ENCODE measurements around the gene GINS2. TPM values are rescaled to one million over a fixed set of nuclear protein-coding genes. Genes with fewer than 3 reads are reported as not detected.

GINS2 gene
- total RNA-seq, 1 donor, result 5.4 TPM

GRCh38 chr16:85716680-85717038 lies 27.9 kb upstream of the GINS2 start:
- DNase-seq (ENCODE audit: low read depth in 2 of 3, low spot score in 2 of 3), result no peak

GRCh38 chr16:85716022-85716679 lies 27.4 kb upstream of the GINS2 start:
- DNase-seq (ENCODE audit: low read depth in 2 of 3, low spot score in 2 of 3), result no peak

- DNase-seq (ENCODE audit: low read depth in 2 of 3, low spot score in 2 of 3), result peak in 2 of 3 donors; percentile 33 to 56
Observed at GRCh38 chr16:85715169-85716021, 26.6 kb upstream of the GINS2 start.

- DNase-seq (ENCODE audit: low read depth in 2 of 3, low spot score in 2 of 3), result no peak
Observed at GRCh38 chr16:85712801-85713200, 24.0 kb upstream of the GINS2 start.

- DNase-seq (ENCODE audit: low read depth in 2 of 3, low spot score in 2 of 3), result no peak
Observed at GRCh38 chr16:85711982-85712587, 23.3 kb upstream of the GINS2 start.

- DNase-seq (ENCODE audit: low read depth in 2 of 3, low spot score in 2 of 3), result no peak
Observed at GRCh38 chr16:85710732-85711131, 22.0 kb upstream of the GINS2 start.

GRCh38 chr16:85709766-85710585 lies 21.2 kb upstream of the GINS2 start:
- DNase-seq (ENCODE audit: low read depth in 2 of 3, low spot score in 2 of 3), result no peak

GRCh38 chr16:85708338-85708737 lies 19.6 kb upstream of the GINS2 start:
- no peak for DNase-seq (ENCODE audit: low read depth in 2 of 3, low spot score in 2 of 3)

- no peak for DNase-seq (ENCODE audit: low read depth in 2 of 3, low spot score in 2 of 3)
Observed at GRCh38 chr16:85707528-85708095, 18.9 kb upstream of the GINS2 start.

- no peak for DNase-seq (ENCODE audit: low read depth in 2 of 3, low spot score in 2 of 3)
Observed at GRCh38 chr16:85706449-85707034, 17.8 kb upstream of the GINS2 start.

GRCh38 chr16:85704900-85705846 lies 16.4 kb upstream of the GINS2 start:
- DNase-seq (ENCODE audit: low read depth in 2 of 3, low spot score in 2 of 3), result no peak

GRCh38 chr16:85704011-85704410 lies 15.3 kb upstream of the GINS2 start:
- no peak for DNase-seq (ENCODE audit: low read depth in 2 of 3, low spot score in 2 of 3)

- no peak for DNase-seq (ENCODE audit: low read depth in 2 of 3, low spot score in 2 of 3)
Observed at GRCh38 chr16:85699628-85700027, 10.9 kb upstream of the GINS2 start.

GRCh38 chr16:85698935-85699558 lies 10.3 kb upstream of the GINS2 start:
- no peak for DNase-seq (ENCODE audit: low read depth in 2 of 3, low spot score in 2 of 3)

- no peak for DNase-seq (ENCODE audit: low read depth in 2 of 3, low spot score in 2 of 3)
Observed at GRCh38 chr16:85698459-85698891, 9.7 kb upstream of the GINS2 start.

- no peak for DNase-seq (ENCODE audit: low read depth in 2 of 3, low spot score in 2 of 3)
Observed at GRCh38 chr16:85697431-85697830, 8.7 kb upstream of the GINS2 start.

GRCh38 chr16:85696781-85697180 lies 8.0 kb upstream of the GINS2 start:
- no peak for DNase-seq (ENCODE audit: low read depth in 2 of 3, low spot score in 2 of 3)
